Esophagus muscularis mucosa (tissue), 4 donors: Measurements from ENCODE around the gene PCSK6. TPM values are rescaled to one million over a fixed set of nuclear protein-coding genes. Genes with fewer than 3 reads are reported as not detected.

Source experiments
- DNase-seq: peaks from one replicate; pipeline ENCODE4 v3.0.0-alpha.2; 2017; ENCODE audit errors: extremely low spot score
- H3K27ac ChIP-seq, 4 donors: fragments of 200-600 bp; sonication (generic); replicated peaks in 1 of 4; 1 replicate in 3 of 4; 2 replicates in 1 of 4; pipeline ENCODE4 v1.5.1; 2016 to 2019; ENCODE audit warnings: mild to moderate bottlenecking in 1 of 4
- H3K27me3 ChIP-seq, 4 donors: fragments of 200-600 bp; sonication (generic); one replicate each; pipeline versions ENCODE4 v1.5.1 to v1.6.0; 2016 to 2019
- H3K36me3 ChIP-seq, 4 donors: fragments of 200-600 bp; sonication (generic); one replicate each; pipeline ENCODE4 v1.5.1; 2016 to 2019
- H3K4me1 ChIP-seq, 4 donors: fragments of 200-600 bp; sonication (generic); one replicate each; pipeline ENCODE4 v1.5.1; 2016 to 2019
- H3K4me3 ChIP-seq, 4 donors: fragments of 200-600 bp; sonication (generic); 1 replicate in 2 of 4; 2 replicates in 2 of 4; pipeline ENCODE4 v1.5.1; 2016 to 2019; ENCODE audit warnings: mild to moderate bottlenecking in 4 of 4, moderate library complexity in 1 of 4
- H3K9me3 ChIP-seq, 4 donors: fragments of 200-600 bp; sonication (generic); 1 replicate in 3 of 4; 2 replicates in 1 of 4; pipeline ENCODE4 v1.5.1; 2016 to 2019
- CTCF ChIP-seq, 3 experiments: fragments of 200-600 bp in 2 of 3; fragments of 450-650 bp in 1 of 3; sonication (generic) in 2 of 3; IDR thresholded peaks; one replicate each; pipeline ENCODE4 v1.5.1; 2017 to 2019; ENCODE audit warnings: antibody characterized with exemption in 3 of 3, mild to moderate bottlenecking in 2 of 3, moderate library complexity in 1 of 3
- EP300 ChIP-seq: sonication (generic); formaldehyde crosslinking; IDR thresholded peaks from one replicate; pipeline ENCODE4 v1.6.1; 2017; ENCODE audit warnings: antibody characterized with exemption
- POLR2A ChIP-seq: fragments of 450-650 bp; IDR thresholded peaks from one replicate; pipeline ENCODE4 v1.6.1; 2017; ENCODE audit warnings: antibody characterized with exemption, moderate library complexity, mild to moderate bottlenecking, low read depth
- POLR2AphosphoS5 ChIP-seq, 2 donors: sonication (generic); formaldehyde crosslinking; IDR thresholded peaks; one replicate each; pipeline ENCODE4 v1.6.1; 2017; ENCODE audit warnings: antibody characterized with exemption in 2 of 2
- WGBS: methylation state at CpG from one replicate; pipeline ENCODE4 v1.1.5; 2018; 5-methylcytosine and 5-hydroxymethylcytosine counted together
- intact Hi-C: fragments of 100-400 bp; cut with DNase I; formaldehyde crosslinking; loops from one replicate; pipeline ENCODE4 v1.15.1; 2023
- total RNA-seq, 4 donors: library from RNA; depleted of rRNA; stranded (reverse); fragments of >200 nt; gene quantifications; one replicate each; pipeline versions ENCODE4 v1.1.0 to v1.2.1, GENCODE V29; 2016

Gene PCSK6
- total RNA-seq, 4 donors from 2014 or later, result 13.6 to 24.1 (median 15.3) TPM

GRCh38 chr15:101498076-101498716 is 8.7 kb upstream of the PCSK6 start:
- H3K27me3 ChIP-seq, result peaks cover 0 to 62% (median 3%) of the 10 kb centered on the region in 4 donors
- H3K36me3 ChIP-seq, result no peaks in the 10 kb centered on the region
- 86% methylated on average over 9 of the region's 9 CpGs for WGBS
- intact Hi-C loops, result loop anchor here (5.0 kb wide), 1 partner anchor 196 kb away; no protein-coding TSS in a partner anchor
- no peak overlapping the region for H3K4me3 ChIP-seq
- DNase-seq, result peak; percentile 34
- no peaks in the 10 kb centered on the region for H3K9me3 ChIP-seq
- peaks cover 9 to 26% (median 18%) of the 10 kb centered on the region in 4 donors for H3K4me1 ChIP-seq
- H3K27ac ChIP-seq, result no peak overlapping the region
- TF ChIP-seq EP300 (no peak), POLR2AphosphoS5 (IDR thresholded peaks at IDR 0.05) (no peak), POLR2A (no peak), CTCF (IDR thresholded peaks at IDR 0.05) (no peak)

- peaks cover 9 to 26% (median 18%) of the 10 kb centered on the region in 4 donors for H3K4me1 ChIP-seq
- intact Hi-C loops, result loop anchor here (5.0 kb wide), 1 partner anchor 195 kb away; no protein-coding TSS in a partner anchor
- H3K27ac ChIP-seq, result no peak overlapping the region
- TF ChIP-seq POLR2A, result no peak
- no peak for TF ChIP-seq POLR2AphosphoS5 (IDR thresholded peaks at IDR 0.05)
- no peak for TF ChIP-seq CTCF (IDR thresholded peaks at IDR 0.05)
- TF ChIP-seq EP300, result no peak
- peak; percentile 80 for DNase-seq
- H3K36me3 ChIP-seq, result no peaks in the 10 kb centered on the region
- peaks cover 0 to 56% (median 3%) of the 10 kb centered on the region in 4 donors for H3K27me3 ChIP-seq
- no peaks in the 10 kb centered on the region for H3K9me3 ChIP-seq
- no peak overlapping the region for H3K4me3 ChIP-seq
- WGBS, result 76% methylated on average over 20 of the region's 20 CpGs
These were observed 8.1 kb upstream of the PCSK6 start for GRCh38 chr15:101497484-101498034.

- Histone ChIP-seq H3K4me1 (peaks cover 8 to 26% (median 15%) of the 10 kb centered on the region in 4 donors), H3K4me3 (no peak overlapping the region), H3K36me3 (no peaks in the 10 kb centered on the region), H3K27ac (no peak overlapping the region), H3K9me3 (no peaks in the 10 kb centered on the region), H3K27me3 (peaks cover 0 to 53% (median 3%) of the 10 kb centered on the region in 4 donors)
- WGBS, result 79% methylated on average over 13 of the region's 13 CpGs
- intact Hi-C loops, result loop anchor here (5.0 kb wide), 1 partner anchor 195 kb away; no protein-coding TSS in a partner anchor
- DNase-seq, result no peak
- no peak for TF ChIP-seq POLR2A
- TF ChIP-seq POLR2AphosphoS5 (IDR thresholded peaks at IDR 0.05), result no peak
- no peak for TF ChIP-seq EP300
- TF ChIP-seq CTCF (IDR thresholded peaks at IDR 0.05), result no peak
These were observed 7.5 kb upstream of the PCSK6 start for GRCh38 chr15:101497017-101497416.

- peaks cover 2 to 22% (median 9%) of the 10 kb centered on the region in 4 donors for H3K4me1 ChIP-seq
- TF ChIP-seq EP300, result no peak
- TF ChIP-seq POLR2A, result no peak
- no peak for TF ChIP-seq CTCF (IDR thresholded peaks at IDR 0.05)
- TF ChIP-seq POLR2AphosphoS5 (IDR thresholded peaks at IDR 0.05), result no peak
- H3K4me3 ChIP-seq, result no peak overlapping the region
- intact Hi-C loops, result loop anchor here (5.0 kb wide), 1 partner anchor 194 kb away; no protein-coding TSS in a partner anchor
- no peak overlapping the region for H3K27ac ChIP-seq
- H3K9me3 ChIP-seq, result no peaks in the 10 kb centered on the region
- peaks cover 0 to 47% (median 3%) of the 10 kb centered on the region in 4 donors for H3K27me3 ChIP-seq
- DNase-seq, result peak; percentile 88
- WGBS, result 26% methylated on average over 23 of the region's 23 CpGs
- H3K36me3 ChIP-seq, result no peaks in the 10 kb centered on the region
These were observed 6.9 kb upstream of the PCSK6 start for GRCh38 chr15:101496198-101496986.
